ENCODE data around the gene TUBB4A.

GRCh38 chr19:6460099-6460884 is 41.8 kb downstream of the TUBB4A start:
- TF ChIP-seq CTCF (IDR thresholded peaks at IDR 0.05) (peak in 5 of 7 experiments; percentile 50 to 84 (median 76)), POLR2AphosphoS5 (IDR thresholded peaks at IDR 0.05) (peak; percentile 12 to 77 (median 29)), EP300 (IDR thresholded peaks at IDR 0.05) (no peak), POLR2A (IDR thresholded peaks at IDR 0.05) (no peak)
